ENCODE results near the gene SLC38A8.

Gene SLC38A8

GRCh38 chr16:84068041-84068440, 25.4 kb upstream of the SLC38A8 start:
- DNase-seq: no peak

- DNase-seq: no peak
Measured at GRCh38 chr16:84067640-84068039, 25.0 kb upstream of the SLC38A8 start.

GRCh38 chr16:84065536-84066132, 23.0 kb upstream of the SLC38A8 start:
- DNase-seq: peak; percentile 52

- DNase-seq: no peak
Measured at GRCh38 chr16:84063980-84064379, 21.4 kb upstream of the SLC38A8 start.

GRCh38 chr16:84062734-84063640, 20.4 kb upstream of the SLC38A8 start:
- DNase-seq: peak; percentile 27

GRCh38 chr16:84061236-84061819, 18.7 kb upstream of the SLC38A8 start:
- no peak for DNase-seq

- DNase-seq: no peak
Measured at GRCh38 chr16:84059946-84060901, 17.6 kb upstream of the SLC38A8 start.

GRCh38 chr16:84059111-84059510, 16.5 kb upstream of the SLC38A8 start:
- DNase-seq: no peak

GRCh38 chr16:84058664-84059063, 16.1 kb upstream of the SLC38A8 start:
- no peak for DNase-seq

- DNase-seq: no peak
Measured at GRCh38 chr16:84058211-84058610, 15.6 kb upstream of the SLC38A8 start.

- no peak for DNase-seq
Measured at GRCh38 chr16:84056933-84057332, 14.3 kb upstream of the SLC38A8 start.

GRCh38 chr16:84055801-84056634, 13.4 kb upstream of the SLC38A8 start:
- DNase-seq: no peak

GRCh38 chr16:84055366-84055765, 12.8 kb upstream of the SLC38A8 start:
- DNase-seq: no peak

GRCh38 chr16:84054916-84055315, 12.3 kb upstream of the SLC38A8 start:
- no peak for DNase-seq

- DNase-seq: no peak
Measured at GRCh38 chr16:84054271-84054670, 11.7 kb upstream of the SLC38A8 start.

- DNase-seq: no peak
Measured at GRCh38 chr16:84053237-84053636, 10.6 kb upstream of the SLC38A8 start.

GRCh38 chr16:84052071-84052622, 9.6 kb upstream of the SLC38A8 start:
- no peak for DNase-seq

GRCh38 chr16:84050316-84050715, 7.7 kb upstream of the SLC38A8 start:
- DNase-seq: no peak

- no peak for DNase-seq
Measured at GRCh38 chr16:84049403-84050060, 6.9 kb upstream of the SLC38A8 start.

- DNase-seq: no peak
Measured at GRCh38 chr16:84048871-84049270, 6.3 kb upstream of the SLC38A8 start.

- DNase-seq: no peak
Measured at GRCh38 chr16:84048270-84048669, 5.7 kb upstream of the SLC38A8 start.
